ENCODE measurements around the gene LRIG2.
"Not testable (repeated sequence)": the region's sequence is repeated elsewhere in the genome, so short reads cannot be mapped to it uniquely, and the experiment has no call there.

LRIG2 gene

GRCh38 chr1:113147826-113148225 lies 74.8 kb downstream of the LRIG2 start:
- no peak overlapping the region for H3K27ac ChIP-seq (ENCODE audit: low read length, poor library complexity, severe bottlenecking)
- H4K91ac ChIP-seq (ENCODE audit: low read length), result no peak overlapping the region

GRCh38 chr1:113150494-113150893 lies 77.5 kb downstream of the LRIG2 start:
- H3K23ac ChIP-seq (ENCODE audit: low read length in 2 of 2); H3K4ac ChIP-seq (ENCODE audit: low read depth in 1 of 2, low read length in 2 of 2): not testable (repeated sequence)

More at GRCh38 chr1:113147826-113148225, 74.8 kb downstream of the LRIG2 start:
- H3K18ac ChIP-seq (ENCODE audit: low read depth in 1 of 2, low read length in 2 of 2), result no peak overlapping the region
- H3K14ac ChIP-seq (ENCODE audit: low read length in 2 of 2), result no peak overlapping the region
- H2BK12ac ChIP-seq (ENCODE audit: low read length in 2 of 2), result no peak overlapping the region
- no peak overlapping the region for H3K9ac ChIP-seq (ENCODE audit: low read length)
- H3K4me1 ChIP-seq (ENCODE audit: control insufficient read depth, insufficient read depth, low read depth, low read length), result no peaks in the 10 kb centered on the region
- H3K79me1 ChIP-seq (replicated peaks; ENCODE audit: low read length, poor library complexity, severe bottlenecking), result no peaks in the 10 kb centered on the region
- H3K27me3 ChIP-seq (ENCODE audit: control insufficient read depth in 1 of 2, insufficient read depth in 1 of 2, low read length in 2 of 2), result no peaks in the 10 kb centered on the region
- H4K8ac ChIP-seq (ENCODE audit: low read length), result no peak overlapping the region
- H3K23ac ChIP-seq (ENCODE audit: low read length in 2 of 2), result no peak overlapping the region
- no peak overlapping the region for H2BK120ac ChIP-seq (ENCODE audit: low read depth, low read length)
- H2AK5ac ChIP-seq (ENCODE audit: low read length, severe bottlenecking), result no peak overlapping the region
- no peaks in the 10 kb centered on the region for H3K36me3 ChIP-seq (ENCODE audit: control insufficient read depth in 1 of 2, insufficient read depth in 2 of 2, low read depth in 1 of 2, low read length in 2 of 2)
- no peak overlapping the region for H2BK5ac ChIP-seq (ENCODE audit: low read depth, low read length, poor library complexity, severe bottlenecking)
- H2AFZ ChIP-seq (ENCODE audit: low read depth, low read length), result no peak overlapping the region
- 71% methylated on average over 4 of the region's 4 CpGs for WGBS
- no peak for DNase-seq
- H3K4me2 ChIP-seq (ENCODE audit: low read length, poor library complexity, severe bottlenecking), result no peak overlapping the region
- no peak overlapping the region for H3K4me3 ChIP-seq (ENCODE audit: insufficient read depth in 1 of 2, low read depth in 1 of 2, low read length in 2 of 2)
- no peaks in the 10 kb centered on the region for H3K9me3 ChIP-seq (ENCODE audit: control insufficient read depth, low read length)
- no peak overlapping the region for H2BK15ac ChIP-seq (ENCODE audit: low read depth, poor library complexity, severe bottlenecking)
- H3K4ac ChIP-seq (ENCODE audit: low read depth in 1 of 2, low read length in 2 of 2), result no peak overlapping the region

GRCh38 chr1:113153116-113153803 lies 80.3 kb downstream of the LRIG2 start:
- no peak overlapping the region for H3K23ac ChIP-seq (ENCODE audit: low read length in 2 of 2)
- peak overlapping the region in 1 of 2 experiments; percentile 3 for H3K4me3 ChIP-seq (ENCODE audit: insufficient read depth in 1 of 2, low read depth in 1 of 2, low read length in 2 of 2)
- peak overlapping the region; percentile 24 for H3K9ac ChIP-seq (ENCODE audit: low read length)
- H3K79me1 ChIP-seq (replicated peaks; ENCODE audit: low read length, poor library complexity, severe bottlenecking), result no peaks in the 10 kb centered on the region
- H3K27me3 ChIP-seq (ENCODE audit: control insufficient read depth in 1 of 2, insufficient read depth in 1 of 2, low read length in 2 of 2), result no peaks in the 10 kb centered on the region
- no peaks in the 10 kb centered on the region for H3K36me3 ChIP-seq (ENCODE audit: control insufficient read depth in 1 of 2, insufficient read depth in 2 of 2, low read depth in 1 of 2, low read length in 2 of 2)
- no peak overlapping the region for H3K14ac ChIP-seq (ENCODE audit: low read length in 2 of 2)
- H2AFZ ChIP-seq (ENCODE audit: low read depth, low read length), result no peak overlapping the region
- no peak overlapping the region for H2BK12ac ChIP-seq (ENCODE audit: low read length in 2 of 2)
- DNase-seq, result no peak
- H3K4me1 ChIP-seq (ENCODE audit: control insufficient read depth, insufficient read depth, low read depth, low read length), result no peaks in the 10 kb centered on the region
- 91% methylated on average over 5 of the region's 5 CpGs for WGBS
- H3K4me2 ChIP-seq (ENCODE audit: low read length, poor library complexity, severe bottlenecking), result no peak overlapping the region
- H2AK5ac ChIP-seq (ENCODE audit: low read length, severe bottlenecking), result no peak overlapping the region
- no peak overlapping the region for H2BK5ac ChIP-seq (ENCODE audit: low read depth, low read length, poor library complexity, severe bottlenecking)
- H3K27ac ChIP-seq (ENCODE audit: low read length, poor library complexity, severe bottlenecking), result no peak overlapping the region
- H2BK120ac ChIP-seq (ENCODE audit: low read depth, low read length), result no peak overlapping the region
- no peak overlapping the region for H2BK15ac ChIP-seq (ENCODE audit: low read depth, poor library complexity, severe bottlenecking)
- no peak overlapping the region for H3K4ac ChIP-seq (ENCODE audit: low read depth in 1 of 2, low read length in 2 of 2)
- no peak overlapping the region for H3K18ac ChIP-seq (ENCODE audit: low read depth in 1 of 2, low read length in 2 of 2)
- H4K8ac ChIP-seq (ENCODE audit: low read length), result no peak overlapping the region
- H4K91ac ChIP-seq (ENCODE audit: low read length), result no peak overlapping the region
- peaks cover 12% of the 10 kb centered on the region for H3K9me3 ChIP-seq (ENCODE audit: control insufficient read depth, low read length)

More at GRCh38 chr1:113150494-113150893, 77.5 kb downstream of the LRIG2 start:
- not testable (repeated sequence) for H3K4me3 ChIP-seq (ENCODE audit: insufficient read depth in 1 of 2, low read depth in 1 of 2, low read length in 2 of 2); H3K27me3 ChIP-seq (ENCODE audit: control insufficient read depth in 1 of 2, insufficient read depth in 1 of 2, low read length in 2 of 2); H3K4me1 ChIP-seq (ENCODE audit: control insufficient read depth, insufficient read depth, low read depth, low read length); H3K9ac ChIP-seq (ENCODE audit: low read length); H3K36me3 ChIP-seq (ENCODE audit: control insufficient read depth in 1 of 2, insufficient read depth in 2 of 2, low read depth in 1 of 2, low read length in 2 of 2); H2BK120ac ChIP-seq (ENCODE audit: low read depth, low read length); H3K14ac ChIP-seq (ENCODE audit: low read length in 2 of 2); H4K8ac ChIP-seq (ENCODE audit: low read length); H3K18ac ChIP-seq (ENCODE audit: low read depth in 1 of 2, low read length in 2 of 2); H2AK5ac ChIP-seq (ENCODE audit: low read length, severe bottlenecking); H2BK15ac ChIP-seq (ENCODE audit: low read depth, poor library complexity, severe bottlenecking); H2AFZ ChIP-seq (ENCODE audit: low read depth, low read length); H3K9me3 ChIP-seq (ENCODE audit: control insufficient read depth, low read length); H3K4me2 ChIP-seq (ENCODE audit: low read length, poor library complexity, severe bottlenecking); DNase-seq; H2BK12ac ChIP-seq (ENCODE audit: low read length in 2 of 2); H4K91ac ChIP-seq (ENCODE audit: low read length); H3K79me1 ChIP-seq (replicated peaks; ENCODE audit: low read length, poor library complexity, severe bottlenecking); H2BK5ac ChIP-seq (ENCODE audit: low read depth, low read length, poor library complexity, severe bottlenecking); H3K27ac ChIP-seq (ENCODE audit: low read length, poor library complexity, severe bottlenecking)
- WGBS, result over 99% methylated on average over 4 of the region's 4 CpGs

- Histone ChIP-seq H3K14ac (ENCODE audit: low read length in 2 of 2) (no peak overlapping the region), H3K23ac (ENCODE audit: low read length in 2 of 2) (no peak overlapping the region), H2BK120ac (ENCODE audit: low read depth, low read length) (no peak overlapping the region), H2AFZ (ENCODE audit: low read depth, low read length) (no peak overlapping the region), H3K27me3 (ENCODE audit: control insufficient read depth in 1 of 2, insufficient read depth in 1 of 2, low read length in 2 of 2) (no peaks in the 10 kb centered on the region), H3K27ac (ENCODE audit: low read length, poor library complexity, severe bottlenecking) (no peak overlapping the region), H3K9ac (ENCODE audit: low read length) (no peak overlapping the region), H3K9me3 (ENCODE audit: control insufficient read depth, low read length) (peaks cover 12% of the 10 kb centered on the region), H2BK12ac (ENCODE audit: low read length in 2 of 2) (no peak overlapping the region), H2AK5ac (ENCODE audit: low read length, severe bottlenecking) (no peak overlapping the region), H2BK5ac (ENCODE audit: low read depth, low read length, poor library complexity, severe bottlenecking) (no peak overlapping the region), H4K8ac (ENCODE audit: low read length) (no peak overlapping the region), H3K4ac (ENCODE audit: low read depth in 1 of 2, low read length in 2 of 2) (no peak overlapping the region), H3K4me1 (ENCODE audit: control insufficient read depth, insufficient read depth, low read depth, low read length) (no peaks in the 10 kb centered on the region), H3K36me3 (ENCODE audit: control insufficient read depth in 1 of 2, insufficient read depth in 2 of 2, low read depth in 1 of 2, low read length in 2 of 2) (no peaks in the 10 kb centered on the region), H3K4me2 (ENCODE audit: low read length, poor library complexity, severe bottlenecking) (no peak overlapping the region), H3K18ac (ENCODE audit: low read depth in 1 of 2, low read length in 2 of 2) (no peak overlapping the region), H3K79me1 (replicated peaks; ENCODE audit: low read length, poor library complexity, severe bottlenecking) (no peaks in the 10 kb centered on the region), H4K91ac (ENCODE audit: low read length) (no peak overlapping the region), H3K4me3 (ENCODE audit: insufficient read depth in 1 of 2, low read depth in 1 of 2, low read length in 2 of 2) (no peak overlapping the region), H2BK15ac (ENCODE audit: low read depth, poor library complexity, severe bottlenecking) (no peak overlapping the region)
- WGBS, result no CpG with 5 or more reads among the region's 1 CpG
- no peak for DNase-seq
These were observed 83.4 kb downstream of the LRIG2 start for GRCh38 chr1:113156368-113156767.

Measured in mesenchymal stem cell (in vitro differentiated cells and primary cell).